Mesothelial cell of epicardium (in vitro differentiated cells): ENCODE data around the gene PHOSPHO1. TPM values are rescaled to one million over a fixed set of nuclear protein-coding genes. Genes with fewer than 3 reads are reported as not detected.

Experiments used
- DNase-seq, 2 experiments: peaks; one replicate each; pipeline ENCODE4 v3.0.0; 2021; ENCODE audit warnings: low spot score in 2 of 2; ENCODE audit not compliant: unreplicated experiment in 2 of 2
- H3K27ac Mint-ChIP-seq: 2 replicates; pipeline ENCODE4 v1.8.0; 2021; ENCODE audit warnings: mixed read lengths
- H3K27me3 Mint-ChIP-seq: 2 replicates; pipeline ENCODE4 v1.8.0; 2021; ENCODE audit warnings: low read depth, mixed read lengths
- H3K36me3 Mint-ChIP-seq: 2 replicates; pipeline ENCODE4 v1.8.0; 2021; ENCODE audit warnings: mixed read lengths
- H3K4me1 Mint-ChIP-seq: 2 replicates; pipeline ENCODE4 v1.8.0; 2021; ENCODE audit warnings: mixed read lengths
- H3K4me3 Mint-ChIP-seq: 2 replicates; pipeline ENCODE4 v1.8.0; 2021; ENCODE audit warnings: mild to moderate bottlenecking, moderate library complexity, mixed read lengths
- H3K9me3 Mint-ChIP-seq: 2 replicates; pipeline ENCODE4 v1.8.0; 2021; ENCODE audit warnings: mixed read lengths
- CTCF ChIP-seq: fragments of 200-600 bp; sonication (generic); IDR thresholded peaks from one replicate; pipeline ENCODE4 v1.5.0; 2021; ENCODE audit warnings: antibody characterized with exemption; ENCODE audit not compliant: unreplicated experiment
- total RNA-seq: library from RNA; stranded (reverse); gene quantifications from 3 replicates; pipeline ENCODE4 v1.2.1, GENCODE V29; 2021

Gene PHOSPHO1
- total RNA-seq, 1 donor from 2014 or later, result 0.25 TPM

DNA sequence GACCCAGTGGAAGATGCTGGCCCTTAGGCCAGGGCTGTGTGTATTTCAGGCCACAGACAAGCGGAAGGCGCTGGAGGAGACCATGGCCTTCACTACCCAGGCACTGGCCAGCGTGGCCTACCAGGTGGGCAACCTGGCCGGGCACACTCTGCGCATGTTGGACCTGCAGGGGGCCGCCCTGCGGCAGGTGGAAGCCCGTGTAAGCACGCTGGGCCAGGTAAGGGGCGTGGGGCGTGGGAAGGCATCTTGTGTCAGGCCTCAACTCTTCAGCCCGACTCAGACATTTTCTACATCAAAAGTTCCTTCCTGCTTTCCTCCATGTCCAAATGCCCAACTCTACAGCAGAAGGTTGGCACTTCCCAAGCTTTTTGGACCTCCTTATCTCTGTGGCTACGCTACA, 14.1 kb downstream of the PHOSPHO1 start:
- Mint-ChIP-seq H3K4me1 (no peaks in the 10 kb centered on the region), H3K4me3 (no peak overlapping the region), H3K36me3 (no peaks in the 10 kb centered on the region), H3K27me3 (peaks cover 19% of the 10 kb centered on the region), H3K9me3 (no peaks in the 10 kb centered on the region), H3K27ac (no peak overlapping the region)
- no peak for TF ChIP-seq CTCF
- no peak for DNase-seq

- no peaks in the 10 kb centered on the region for H3K9me3 Mint-ChIP-seq
- TF ChIP-seq CTCF, result no peak
- H3K4me3 Mint-ChIP-seq, result no peak overlapping the region
- H3K27ac Mint-ChIP-seq, result no peak overlapping the region
- H3K4me1 Mint-ChIP-seq, result peaks cover 3% of the 10 kb centered on the region
- H3K27me3 Mint-ChIP-seq, result peaks cover 18% of the 10 kb centered on the region
- no peak for DNase-seq
- no peaks in the 10 kb centered on the region for H3K36me3 Mint-ChIP-seq
Observed at GRCh38 chr17:49214676-49215360, 15.8 kb downstream of the PHOSPHO1 start.

GRCh38 chr17:49213847-49214246, 16.7 kb downstream of the PHOSPHO1 start:
- no peak for DNase-seq
- Mint-ChIP-seq H3K27ac (no peak overlapping the region), H3K4me1 (peaks cover 5% of the 10 kb centered on the region), H3K4me3 (no peak overlapping the region), H3K27me3 (peaks cover 23% of the 10 kb centered on the region), H3K9me3 (no peaks in the 10 kb centered on the region), H3K36me3 (no peaks in the 10 kb centered on the region)
- no peak for TF ChIP-seq CTCF

GRCh38 chr17:49213399-49213798, 17.2 kb downstream of the PHOSPHO1 start:
- DNase-seq, result no peak
- no peaks in the 10 kb centered on the region for H3K36me3 Mint-ChIP-seq
- peaks cover 5% of the 10 kb centered on the region for H3K4me1 Mint-ChIP-seq

DNA sequence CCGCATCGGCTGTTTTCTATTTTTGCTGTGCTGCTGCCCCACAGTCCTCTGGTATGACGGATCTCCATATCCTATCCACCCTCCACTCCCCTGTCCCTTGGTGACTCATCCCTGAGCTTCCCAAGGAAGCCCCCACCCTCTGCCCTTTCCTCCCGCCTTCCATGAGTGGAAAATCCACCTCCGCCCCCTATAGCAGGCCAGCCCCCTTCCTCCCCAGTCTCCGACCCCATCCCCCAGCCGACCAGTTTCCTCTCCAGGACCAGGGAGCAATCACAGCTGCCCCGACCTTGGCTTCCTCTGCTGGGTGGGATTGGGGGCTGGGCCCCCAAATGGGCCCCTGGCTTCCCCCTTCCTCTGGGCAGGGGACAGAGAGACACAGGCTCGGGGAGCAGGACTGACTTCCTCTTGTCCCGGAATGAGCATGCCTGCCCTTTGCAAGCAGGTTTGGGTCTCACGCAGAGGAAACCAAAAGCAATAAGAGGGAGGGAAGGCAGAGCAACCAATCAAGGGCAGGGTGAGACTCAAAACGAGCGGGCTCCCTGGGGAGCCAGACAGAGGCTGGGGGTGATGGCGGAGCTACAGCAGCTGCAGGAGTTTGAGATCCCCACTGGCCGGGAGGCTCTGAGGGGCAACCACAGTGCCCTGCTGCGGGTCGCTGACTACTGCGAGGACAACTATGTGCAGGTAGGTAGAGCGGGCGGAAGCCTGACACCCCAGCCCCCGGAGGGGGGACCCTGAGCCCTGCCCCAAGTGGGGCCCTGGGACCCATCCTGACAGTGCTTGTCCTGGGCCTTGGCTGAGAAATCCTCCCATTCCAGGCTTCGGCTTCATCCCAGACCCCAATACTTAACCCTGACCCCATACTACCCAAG, 20.2 kb downstream of the PHOSPHO1 start, which contains the start of the genes ABI3 and GNGT2:
ABI3 (plus strand) TSS at position 550 of the 872 bp plus-strand sequence; CDS start at position 568, 18 bp downstream.
GNGT2 (minus strand) TSS at position 417 of the 872 bp plus-strand sequence. CDS start 3,152 bp downstream, outside the sequence.
- peak within 1 kb of the TSS; percentile 66 for H3K27ac Mint-ChIP-seq

More at GRCh38 chr17:49213399-49213798, 17.2 kb downstream of the PHOSPHO1 start:
- H3K4me3 Mint-ChIP-seq, result no peak overlapping the region
- H3K27me3 Mint-ChIP-seq, result peaks cover 24% of the 10 kb centered on the region
- no peak overlapping the region for H3K27ac Mint-ChIP-seq
- no peak for TF ChIP-seq CTCF
- no peaks in the 10 kb centered on the region for H3K9me3 Mint-ChIP-seq

More for the DNA sequence above, 20.2 kb downstream of the PHOSPHO1 start, which contains the start of the genes ABI3 and GNGT2:
- H3K36me3 Mint-ChIP-seq, result no peaks in the 10 kb centered on the region
- DNase-seq, result no peak
- H3K4me3 Mint-ChIP-seq, result peak within 1 kb of the TSS; percentile 46
- H3K4me1 Mint-ChIP-seq, result peaks cover 5% of the 10 kb centered on the region
- H3K27me3 Mint-ChIP-seq, result peaks cover 35% of the 10 kb centered on the region
- no peak for TF ChIP-seq CTCF
- no peaks in the 10 kb centered on the region for H3K9me3 Mint-ChIP-seq
